GM12878 (cell line): ENCODE data around the gene HMGXB4. TPM values are rescaled to one million over a fixed set of nuclear protein-coding genes. Genes with fewer than 3 reads are reported as not detected.

Source experiments
- ATAC-seq: fragments of 200-7000 bp; cut with Tn5 transposase; 3 replicates; pipeline ENCODE4 v1.9.1; 2020; ENCODE audit warnings: mild to moderate bottlenecking, moderate library complexity
- BruUV-seq: library from RNA; stranded (reverse); fragments of 400-500 nt; replicated peaks from 2 replicates; lab custom pipeline; 2021; lab: Mats Ljungman, UMichigan
- CTCF ChIA-PET: fragments of 300-600 bp; sonication (Branson Sonifier 250); formaldehyde crosslinking; extraction: SDS; loops from one replicate; lab custom pipeline; 2021; ENCODE audit warnings: inconsistent platforms; lab: Yijun Ruan, JAX
- POLR2A ChIA-PET: fragments of 350-600 bp; formaldehyde crosslinking; extraction: SDS; loops from one replicate; lab custom pipeline; 2021; ENCODE audit warnings: inconsistent platforms; lab: Charles Lee
- RAD21 ChIA-PET: fragments of 300-600 bp; sonication (Branson Sonifier 250); formaldehyde crosslinking; loops from one replicate; lab custom pipeline; 2023; ENCODE audit warnings: antibody characterized with exemption; ENCODE audit not compliant: unreplicated experiment; lab: Charles Lee
- SMC1A ChIA-PET: fragments of 300-600 bp; sonication (Branson Sonifier 250); formaldehyde crosslinking; loops from one replicate; lab custom pipeline; 2023; ENCODE audit not compliant: unreplicated experiment, uncharacterized antibody; lab: Charles Lee
- DNase-seq: peaks from one replicate; pipeline ENCODE4 v3.0.0-alpha.2; 2011; ENCODE audit warnings: low read depth, low spot score
- FAIRE-seq: peaks from 3 replicates; lab custom pipeline; 2011; peaks lifted over from hg19 to GRCh38; lab: Jason Lieb, UNC
- H2AFZ ChIP-seq: 2 replicates; pipeline ENCODE4 v1.6.0; 2011; ENCODE audit warnings: low read depth, low read length, control low read depth; ENCODE audit not compliant: control insufficient read depth
- H3K27ac ChIP-seq: 2 replicates; pipeline ENCODE4 v1.5.1; 2011; ENCODE audit warnings: control low read depth; ENCODE audit not compliant: control insufficient read depth, insufficient read depth
- H3K27me3 ChIP-seq, 2 experiments: replicated peaks in 1 of 2; 2 replicates each; pipeline versions ENCODE4 v1.6.0 to v1.6.1; 2011; ENCODE audit warnings: low read length in 1 of 2; ENCODE audit not compliant: control insufficient read depth in 2 of 2, insufficient read depth in 2 of 2
- H3K36me3 ChIP-seq, 2 experiments: 2 replicates each; pipeline ENCODE4 v1.5.1; 2011; ENCODE audit warnings: low read length in 1 of 2; ENCODE audit not compliant: control insufficient read depth in 2 of 2, insufficient read depth in 2 of 2
- H3K4me1 ChIP-seq: 2 replicates; pipeline ENCODE4 v1.6.1; 2011; ENCODE audit warnings: mild to moderate bottlenecking, low read length, moderate library complexity, mixed read lengths; ENCODE audit not compliant: control insufficient read depth, insufficient read depth
- H3K4me2 ChIP-seq: 2 replicates; pipeline ENCODE4 v1.6.0; 2011; ENCODE audit warnings: control low read depth; ENCODE audit not compliant: control insufficient read depth, insufficient read depth
- H3K4me3 ChIP-seq: fragments of 200-600 bp; sonication (generic); 2 replicates; pipeline ENCODE4 v1.5.1; 2016
- H3K79me2 ChIP-seq: 2 replicates; pipeline ENCODE4 v1.6.0; 2011; ENCODE audit warnings: low read length; ENCODE audit not compliant: control insufficient read depth, insufficient read depth
- H3K9ac ChIP-seq: 2 replicates; pipeline ENCODE4 v1.8.0; 2011; ENCODE audit warnings: low read length, control low read depth, mixed read lengths; ENCODE audit not compliant: control insufficient read depth, insufficient read depth
- H3K9me3 ChIP-seq: replicated peaks from 3 replicates; pipeline ENCODE4 v1.5.1; 2011; ENCODE audit warnings: mild to moderate bottlenecking, low read length; ENCODE audit not compliant: control insufficient read depth, insufficient read depth
- H4K20me1 ChIP-seq: 2 replicates; pipeline ENCODE4 v1.6.0; 2011; ENCODE audit not compliant: control insufficient read depth, insufficient read depth
- BHLHE40 ChIP-seq, 2 experiments: fragments of 450-650 bp in 1 of 2; IDR thresholded peaks; 2 replicates each; pipeline ENCODE4 v1.6.1; 2011 to 2017; ENCODE audit warnings: low read depth in 2 of 2, borderline replicate concordance in 1 of 2, improper control_type of control experiment in 1 of 2, low read length in 1 of 2, mild to moderate bottlenecking in 1 of 2
- CREB1 ChIP-seq: IDR thresholded peaks from 2 replicates; pipeline ENCODE4 v1.6.1; 2012; ENCODE audit warnings: low read depth, mild to moderate bottlenecking, inconsistent platforms
- GABPA ChIP-seq: IDR thresholded peaks from 2 replicates; pipeline ENCODE4 v1.6.1; 2014; ENCODE audit warnings: antibody characterized with exemption, low read depth, mild to moderate bottlenecking, inconsistent platforms
- HDAC6 ChIP-seq: fragments of 200-600 bp; sonication (generic); IDR thresholded peaks from one replicate; pipeline ENCODE4 v1.8.0; 2017; ENCODE audit warnings: antibody characterized with exemption; ENCODE audit not compliant: unreplicated experiment
- KAT2A ChIP-seq: conservative IDR thresholded peaks from 2 replicates; pipeline ENCODE4 v1.6.1; 2011; ENCODE audit warnings: low read depth, low read length; ENCODE audit not compliant: control insufficient read depth
- MTA2 ChIP-seq: fragments of 450-650 bp; IDR thresholded peaks from 2 replicates; pipeline ENCODE4 v1.6.1; 2016; ENCODE audit warnings: low read depth, mild to moderate bottlenecking, moderate library complexity
- MYB ChIP-seq: fragments of 150-350 bp; IDR thresholded peaks from 2 replicates; pipeline ENCODE4 v1.6.1; 2014; ENCODE audit warnings: mild to moderate bottlenecking, low read depth, low read length, borderline replicate concordance
- NFIC ChIP-seq: IDR thresholded peaks from 2 replicates; pipeline ENCODE4 v1.6.1; 2012; ENCODE audit warnings: low read depth, mild to moderate bottlenecking, inconsistent platforms, low read length, moderate library complexity
- SKIL ChIP-seq: fragments of 450-650 bp; IDR thresholded peaks from 2 replicates; pipeline ENCODE4 v1.6.1; 2017; ENCODE audit warnings: mild to moderate bottlenecking, low read depth, inconsistent platforms; ENCODE audit not compliant: poor library complexity, severe bottlenecking
- SREBF2 ChIP-seq: IDR thresholded peaks from 2 replicates; pipeline ENCODE4 v1.6.1; 2012; ENCODE audit warnings: mild to moderate bottlenecking, low read length
- TARDBP ChIP-seq: IDR thresholded peaks from 2 replicates; pipeline ENCODE4 v1.6.1; 2016; ENCODE audit warnings: borderline replicate concordance
- TCF3 ChIP-seq: IDR thresholded peaks from 2 replicates; pipeline ENCODE4 v1.6.1; 2012; ENCODE audit warnings: low read depth, mild to moderate bottlenecking, low read length, borderline replicate concordance; ENCODE audit not compliant: insufficient read depth
- ZNF207 ChIP-seq: fragments of 450-650 bp; IDR thresholded peaks from 2 replicates; pipeline ENCODE4 v1.6.1; 2014; ENCODE audit warnings: antibody characterized with exemption, mild to moderate bottlenecking, borderline replicate concordance
- ZNF274 ChIP-seq: IDR thresholded peaks from one replicate; pipeline ENCODE4 v1.8.0; 2011; ENCODE audit not compliant: insufficient read length, insufficient read depth
- WGBS: methylation state at CpG from one replicate; pipeline ENCODE4 v1.1.6; 2016; ENCODE audit warnings: low lambda C conversion rate; ENCODE audit not compliant: insufficient replicate concordance, insufficient coverage; ENCODE audit errors: missing lambda C conversion rate; 5-methylcytosine and 5-hydroxymethylcytosine counted together
- in situ Hi-C: fragments of 300-500 bp; cut with MboI; formaldehyde crosslinking; loops from 9 replicates; pipeline ENCODE4 v1.14.3; 2018; ENCODE audit warnings: mixed read lengths
- intact Hi-C: fragments of 100-400 bp; cut with micrococcal nuclease; formaldehyde crosslinking; loops from one replicate; pipeline ENCODE4 v1.14.2; 2022; ENCODE audit not compliant: unreplicated experiment
- polyA plus RNA-seq, 11 experiments: library from polyadenylated mRNA; depleted of rRNA in 4 of 11; unstranded in 6 of 11; stranded (reverse) in 5 of 11; fragments of >200 nt; fragmentation: Nextera tagmentation in 4 of 11; fragmentation: Illumina TruSeq in 1 of 11; extraction: Ambion mirVana in 4 of 11; extraction: Trizol in 1 of 11; gene quantifications; 1 replicate in 1 of 11; 2 replicates in 10 of 11; pipeline versions ENCODE4 v1.2.1 to v1.2.3, GENCODE V29; 2011 to 2016; ENCODE audit warnings: inconsistent platforms in 2 of 11, missing spikeins in 2 of 11, low read depth in 1 of 11
- total RNA-seq, 4 experiments: library from RNA; depleted of rRNA in 3 of 4; stranded (reverse); fragments of >200 nt in 3 of 4; fragmentation: Illumina TruSeq in 1 of 4; extraction: Trizol in 1 of 4; gene quantifications; 2 replicates each; pipeline versions ENCODE4 v1.2.1 to v1.2.3, GENCODE V29; 2013 to 2021
- TF ChIP-seq, protein P1 (sequence below): fragments of 450-650 bp; conservative IDR thresholded peaks from 2 replicates; pipeline ENCODE4 v1.6.1; 2017; ENCODE audit warnings: mild to moderate bottlenecking, moderate library complexity

Gene HMGXB4
- total and polyA plus RNA-seq, 10 of the 15 experiments (the other 5 are each of a cell fraction or from before 2014, with no cell fraction given) = 15.5 to 44.5 (median 24.9) TPM

- Histone ChIP-seq H4K20me1 (peaks cover 2% of the 10 kb centered on the region; the same call in 1 of the 2 replicates), H3K4me1 (no peaks in the 10 kb centered on the region; the same call in 1 of the 2 replicates), H3K4me2 (no peak overlapping the region), H3K36me3 (peaks cover 0 to 19% of the 10 kb centered on the region in 2 experiments; a peak in 3 of 4 replicates), H3K9ac (no peak overlapping the region), H3K9me3 (no peaks in the 10 kb centered on the region), H3K79me2 (no peaks in the 10 kb centered on the region; the same call in 1 of the 2 replicates), H3K27me3 (no peaks in the 10 kb centered on the region), H2AFZ (no peak overlapping the region), H3K27ac (no peak overlapping the region), H3K4me3 (no peak overlapping the region)
- POLR2A ChIA-PET = no interaction called here
- SMC1A ChIA-PET = no interaction called here
- in situ Hi-C loops (no loop called here), intact Hi-C loops (no loop called here)
- 60% methylated on average over 18 of the region's 18 CpGs for WGBS
- FAIRE-seq (no peak), DNase-seq (no peak), ATAC-seq (no peak)
- CTCF ChIA-PET = no interaction called here
- BruUV-seq = no TSS peak
- no peak for TF ChIP-seq CREB1
- no peak for TF ChIP-seq TARDBP
- TF ChIP-seq SKIL = no peak
- TF ChIP-seq GABPA = no peak
- no peak for TF ChIP-seq NFIC
- no peak for TF ChIP-seq HDAC6
- TF ChIP-seq MYB = no peak
- no peak for TF ChIP-seq TCF3
- TF ChIP-seq KAT2A = no peak
- no peak for TF ChIP-seq MTA2
- no peak for TF ChIP-seq SREBF2
- no peak for TF ChIP-seq BHLHE40 (IDR thresholded peaks at IDR 0.05; ENCODE audit: borderline replicate concordance in 1 of 2, low read depth in 2 of 2, low read length in 1 of 2)
- no peak for TF ChIP-seq ZNF207
- no peak for TF ChIP-seq ZNF274
- TF ChIP-seq, protein P1, sequence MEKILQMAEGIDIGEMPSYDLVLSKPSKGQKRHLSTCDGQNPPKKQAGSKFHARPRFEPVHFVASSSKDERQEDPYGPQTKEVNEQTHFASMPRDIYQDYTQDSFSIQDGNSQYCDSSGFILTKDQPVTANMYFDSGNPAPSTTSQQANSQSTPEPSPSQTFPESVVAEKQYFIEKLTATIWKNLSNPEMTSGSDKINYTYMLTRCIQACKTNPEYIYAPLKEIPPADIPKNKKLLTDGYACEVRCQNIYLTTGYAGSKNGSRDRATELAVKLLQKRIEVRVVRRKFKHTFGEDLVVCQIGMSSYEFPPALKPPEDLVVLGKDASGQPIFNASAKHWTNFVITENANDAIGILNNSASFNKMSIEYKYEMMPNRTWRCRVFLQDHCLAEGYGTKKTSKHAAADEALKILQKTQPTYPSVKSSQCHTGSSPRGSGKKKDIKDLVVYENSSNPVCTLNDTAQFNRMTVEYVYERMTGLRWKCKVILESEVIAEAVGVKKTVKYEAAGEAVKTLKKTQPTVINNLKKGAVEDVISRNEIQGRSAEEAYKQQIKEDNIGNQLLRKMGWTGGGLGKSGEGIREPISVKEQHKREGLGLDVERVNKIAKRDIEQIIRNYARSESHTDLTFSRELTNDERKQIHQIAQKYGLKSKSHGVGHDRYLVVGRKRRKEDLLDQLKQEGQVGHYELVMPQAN = no peak
- RAD21 ChIA-PET = no interaction called here
These were observed 62.1 kb downstream of the HMGXB4 start for GRCh38 chr22:35319244-35319985.
